SU-DHL-6 (cell line): ENCODE data around the gene FAM163A.

ENCODE experiments used
- H2AFZ ChIP-seq: fragments of 200-600 bp; sonication (generic); 2 replicates; pipeline ENCODE4 v1.6.1; 2014; ENCODE audit warnings: low read depth, mild to moderate bottlenecking, moderate library complexity, mixed read lengths, antibody characterized with exemption, low read length; ENCODE audit not compliant: severe bottlenecking
- H3F3A ChIP-seq: fragments of 200-600 bp; shearing (Covaris generic); 2 replicates; pipeline ENCODE4 v1.6.0; 2016; ENCODE audit warnings: antibody characterized with exemption, mild to moderate bottlenecking; ENCODE audit not compliant: insufficient read depth
- H3K27ac ChIP-seq: fragments of 200-600 bp; sonication (generic); 2 replicates; pipeline ENCODE4 v1.5.1; 2016; ENCODE audit warnings: low read depth, mild to moderate bottlenecking, low read length, moderate library complexity, mixed read lengths
- H3K27me3 ChIP-seq: fragments of 200-600 bp; sonication (generic), shearing (Covaris generic); 2 replicates; pipeline ENCODE4 v1.6.0; 2014; ENCODE audit warnings: mild to moderate bottlenecking, low read length
- H3K36me3 ChIP-seq: fragments of 200-600 bp; sonication (generic); 2 replicates; pipeline ENCODE4 v1.6.1; 2014; ENCODE audit warnings: mild to moderate bottlenecking, low read length, mixed read lengths
- H3K4me2 ChIP-seq: fragments of 300-600, 200-600 bp; shearing (Covaris generic), sonication (generic); 2 replicates; pipeline ENCODE4 v1.6.0; 2014; ENCODE audit warnings: low read length, low read depth, mild to moderate bottlenecking; ENCODE audit not compliant: poor library complexity, severe bottlenecking
- H3K4me3 ChIP-seq: fragments of 200-600 bp; sonication (generic); 2 replicates; pipeline ENCODE4 v1.5.1; 2014; ENCODE audit warnings: antibody characterized with exemption, low read length, mild to moderate bottlenecking, mixed read lengths; ENCODE audit not compliant: insufficient read depth, poor library complexity, severe bottlenecking
- H3K79me2 ChIP-seq: fragments of 200-600 bp; sonication (generic); 2 replicates; pipeline ENCODE4 v1.6.1; 2014; ENCODE audit warnings: mild to moderate bottlenecking, low read length, moderate library complexity; ENCODE audit not compliant: insufficient read depth
- H3K9ac ChIP-seq: fragments of 200-600 bp; sonication (generic); 2 replicates; pipeline ENCODE4 v1.7.0; 2014; ENCODE audit warnings: mild to moderate bottlenecking, low read length
- H3K9me2 ChIP-seq: fragments of 200-600 bp; sonication (generic); replicated peaks from 2 replicates; pipeline ENCODE4 v1.6.1; 2014; ENCODE audit warnings: low read length; ENCODE audit not compliant: insufficient read depth
- H3K9me3 ChIP-seq: fragments of 200-600 bp; sonication (generic); 2 replicates; pipeline ENCODE4 v1.6.1; 2014; ENCODE audit warnings: low read length, mixed read lengths; ENCODE audit not compliant: insufficient read depth
- H4K20me1 ChIP-seq: fragments of 200-600 bp; sonication (generic); 2 replicates; pipeline ENCODE4 v1.6.1; 2014; ENCODE audit warnings: low read depth, mild to moderate bottlenecking, antibody characterized with exemption, low read length, moderate library complexity, mixed read lengths
- CTCF ChIP-seq: fragments of 200-600 bp; sonication (generic); IDR thresholded peaks from one replicate; pipeline ENCODE4 v1.5.1; 2017; ENCODE audit warnings: antibody characterized with exemption, mild to moderate bottlenecking, low read length, moderate library complexity; ENCODE audit not compliant: insufficient read depth, poor library complexity, severe bottlenecking
- EZH2phosphoT487 ChIP-seq: fragments of 200-600 bp; sonication (generic), shearing (Covaris generic); conservative IDR thresholded peaks from 2 replicates; pipeline ENCODE4 v1.6.1; 2018; ENCODE audit warnings: mild to moderate bottlenecking, antibody characterized with exemption, low read length, moderate library complexity, mixed read lengths

The FAM163A gene

GRCh38 chr1:179826626-179827280, 83.7 kb downstream of the FAM163A start:
- no peaks in the 10 kb centered on the region for H3K9me2 ChIP-seq
- H2AFZ ChIP-seq, result no peak overlapping the region
- no peak overlapping the region for H3K4me2 ChIP-seq
- no peaks in the 10 kb centered on the region for H3K27me3 ChIP-seq
- no peak overlapping the region for H3K4me3 ChIP-seq
- H3K9me3 ChIP-seq, result no peaks in the 10 kb centered on the region
- no peak overlapping the region for H3K9ac ChIP-seq
- H3K36me3 ChIP-seq, result no peaks in the 10 kb centered on the region
- no peaks in the 10 kb centered on the region for H3F3A ChIP-seq
- no peak overlapping the region for H3K27ac ChIP-seq
- no peaks in the 10 kb centered on the region for H4K20me1 ChIP-seq
- TF ChIP-seq CTCF, result no peak
- no peak for TF ChIP-seq EZH2phosphoT487
- H3K79me2 ChIP-seq, result no peaks in the 10 kb centered on the region

DNA sequence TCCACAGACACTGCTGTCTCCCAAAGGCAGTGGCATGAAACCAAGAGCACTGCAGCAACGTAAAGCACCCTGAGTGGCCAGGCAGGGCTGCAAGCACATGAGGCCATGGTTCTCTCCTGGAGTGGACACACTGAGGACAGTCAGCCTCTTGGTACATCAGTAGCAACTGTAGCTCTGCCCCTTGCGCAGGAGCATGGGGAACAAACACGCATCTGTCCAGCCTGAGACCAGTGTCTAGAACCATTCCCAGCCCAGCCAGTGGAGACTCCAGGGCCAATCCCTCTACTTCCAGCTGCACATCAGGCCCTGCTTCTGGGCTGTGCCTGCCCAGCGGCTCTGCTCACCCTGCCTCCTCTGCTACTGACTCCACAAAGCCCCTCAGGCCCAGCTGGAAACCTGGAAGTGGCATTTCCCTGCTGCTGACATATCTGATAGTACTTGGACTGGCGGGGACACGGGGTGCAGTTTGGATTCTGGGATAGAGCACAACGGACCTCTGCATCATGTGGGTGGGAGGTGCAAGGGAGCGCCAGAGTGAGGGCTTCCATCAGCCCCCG, 85.5 kb downstream of the FAM163A start:
- H2AFZ ChIP-seq, result no peak overlapping the region
- TF ChIP-seq CTCF, result no peak
- no peak for TF ChIP-seq EZH2phosphoT487
- no peaks in the 10 kb centered on the region for H3F3A ChIP-seq
- no peaks in the 10 kb centered on the region for H3K9me2 ChIP-seq
- no peaks in the 10 kb centered on the region for H3K9me3 ChIP-seq
- no peak overlapping the region for H3K9ac ChIP-seq
- H3K4me2 ChIP-seq, result no peak overlapping the region
- H3K36me3 ChIP-seq, result no peaks in the 10 kb centered on the region
- H4K20me1 ChIP-seq, result no peaks in the 10 kb centered on the region
- no peaks in the 10 kb centered on the region for H3K27me3 ChIP-seq
- no peak overlapping the region for H3K27ac ChIP-seq
- H3K4me3 ChIP-seq, result no peak overlapping the region
- no peaks in the 10 kb centered on the region for H3K79me2 ChIP-seq

DNA sequence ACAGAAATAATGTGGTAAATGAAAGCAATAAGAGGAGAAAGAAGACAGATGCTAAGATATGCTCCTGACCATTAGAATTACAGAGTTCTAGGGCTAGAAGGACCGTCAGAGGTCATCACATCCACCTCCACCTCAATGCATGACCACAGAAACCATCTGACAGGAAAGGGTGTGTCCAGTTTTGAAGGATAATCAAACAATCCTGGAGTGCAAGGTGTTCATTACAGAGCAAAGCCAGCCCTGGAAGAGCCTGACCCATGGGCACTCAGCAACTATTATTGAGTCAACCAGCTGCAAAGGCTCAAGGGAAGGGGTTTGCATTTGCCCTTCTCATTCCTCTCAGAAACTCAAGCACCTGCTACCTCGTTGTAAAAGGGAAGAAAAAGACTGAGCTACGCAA, 88.1 kb downstream of the FAM163A start:
- Histone ChIP-seq H2AFZ (no peak overlapping the region), H3K9me3 (no peaks in the 10 kb centered on the region), H3K27me3 (no peaks in the 10 kb centered on the region), H3K4me3 (no peak overlapping the region), H3K79me2 (no peaks in the 10 kb centered on the region), H4K20me1 (no peaks in the 10 kb centered on the region), H3K9ac (no peak overlapping the region), H3K36me3 (no peaks in the 10 kb centered on the region), H3K9me2 (no peaks in the 10 kb centered on the region), H3K27ac (no peak overlapping the region), H3F3A (no peaks in the 10 kb centered on the region), H3K4me2 (no peak overlapping the region)
- TF ChIP-seq EZH2phosphoT487, result no peak
- no peak for TF ChIP-seq CTCF
